T follicular helper cell (primary cell): ENCODE results near the gene NTNG1.
"Not testable (repeated sequence)": the region's sequence is repeated elsewhere in the genome, so short reads cannot be mapped to it uniquely, and the experiment has no call there.

Experiments
- DNase-seq: peaks from one replicate; pipeline ENCODE4 v3.0.0-alpha.2; 2020; ENCODE audit warnings: low read depth
- total RNA-seq, 2 experiments: gene quantifications; one replicate each; lab custom pipeline; 2026; lab: John Stamatoyannopoulos, UW

Gene NTNG1
- total RNA-seq, result 0 reads per million in 2 experiments

GRCh38 chr1:107140703-107141490 is at the start of gene NTNG1:
NTNG1 (plus strand) TSS chr1:107141039.
- no peak for DNase-seq

GRCh38 chr1:107091418-107091817 is 49.4 kb upstream of the NTNG1 start:
- DNase-seq, result no peak

DNA sequence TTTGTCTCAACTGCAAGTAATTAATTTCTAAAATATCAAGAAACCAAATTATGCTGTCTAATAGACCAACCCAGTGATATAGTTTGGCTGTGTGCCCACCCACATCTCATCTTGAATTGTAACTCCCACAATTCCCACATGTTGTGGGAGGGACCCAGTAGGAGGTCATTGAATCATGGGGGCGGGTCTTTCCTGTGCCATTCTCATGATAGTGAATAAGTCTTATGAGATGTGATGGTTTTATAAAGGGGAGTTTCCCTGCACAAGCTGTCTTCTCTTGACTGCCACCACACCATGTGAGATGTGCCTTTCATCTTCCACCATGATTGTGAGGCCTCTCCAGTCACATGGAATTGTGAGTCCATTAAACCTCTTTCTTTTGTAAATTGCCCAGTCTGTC is 47.4 kb upstream of the NTNG1 start:
- not testable (repeated sequence) for DNase-seq

GRCh38 chr1:107095647-107096046 is 45.2 kb upstream of the NTNG1 start:
- DNase-seq, result no peak

DNA sequence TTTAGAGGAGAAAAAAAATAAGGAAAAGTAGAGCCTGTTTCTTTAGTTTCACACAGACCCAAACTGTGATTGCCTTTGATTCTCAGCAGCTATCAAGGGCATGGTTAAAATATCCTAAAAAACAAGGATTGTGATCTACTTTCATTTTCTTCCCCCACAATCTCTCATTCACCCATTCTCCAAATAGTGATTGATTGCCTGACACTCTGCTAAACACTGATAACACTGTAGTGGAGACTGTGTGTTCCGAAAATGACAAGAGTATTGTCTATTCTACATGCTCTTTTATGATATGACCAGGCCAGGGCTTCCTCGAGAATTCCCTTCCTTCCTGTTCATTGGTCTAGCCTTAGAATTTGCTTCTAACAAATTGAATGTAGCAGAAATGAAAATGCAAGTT is 44.1 kb upstream of the NTNG1 start:
- no peak for DNase-seq

- no peak for DNase-seq
Measured at GRCh38 chr1:107098961-107099360, 41.9 kb upstream of the NTNG1 start.

GRCh38 chr1:107100331-107100984 is 40.4 kb upstream of the NTNG1 start:
- DNase-seq, result no peak

DNA sequence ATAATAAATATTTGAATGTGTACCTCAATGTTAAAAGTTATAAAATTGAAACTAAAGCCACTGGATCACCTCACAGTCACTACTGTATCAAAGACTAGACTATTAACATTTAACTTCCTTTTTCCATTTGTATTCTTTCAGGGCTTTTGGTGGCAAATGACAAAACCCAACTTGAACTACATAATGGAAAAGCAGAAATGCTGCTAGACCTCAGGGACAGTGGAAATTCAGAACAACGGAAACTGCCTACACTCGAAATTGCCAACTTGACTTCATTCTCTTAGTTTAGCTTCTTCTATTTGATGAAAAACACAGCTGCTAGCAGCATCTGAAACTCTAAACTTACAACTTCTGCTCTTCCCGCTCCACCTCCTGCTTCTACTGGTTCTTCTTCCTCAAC is 34.9 kb upstream of the NTNG1 start:
- DNase-seq, result no peak

- DNase-seq, result no peak
Measured at GRCh38 chr1:107110326-107110725, 30.5 kb upstream of the NTNG1 start.

- no peak for DNase-seq
Measured at GRCh38 chr1:107116306-107116790, 24.5 kb upstream of the NTNG1 start.

DNA sequence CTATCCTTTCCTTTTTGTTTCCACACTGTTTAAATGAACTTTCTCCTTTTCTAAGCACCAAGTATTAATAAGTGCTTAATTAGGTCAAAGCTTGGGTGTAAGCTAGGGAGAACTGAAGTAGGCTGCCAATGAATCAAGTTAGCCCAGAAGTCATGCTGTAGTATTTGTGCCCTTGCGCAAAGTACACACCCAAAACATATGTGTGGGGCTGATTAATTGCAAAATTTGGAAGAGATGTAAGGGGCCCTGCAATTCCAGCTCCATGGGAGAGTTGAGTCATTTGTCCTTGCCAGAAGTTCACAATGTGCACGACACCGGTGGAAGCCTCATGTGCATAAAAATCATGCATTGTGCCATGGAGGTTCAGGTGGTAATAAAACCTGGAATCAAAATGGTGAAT is 18.6 kb upstream of the NTNG1 start:
- no peak for DNase-seq

GRCh38 chr1:107123741-107124140 is 17.1 kb upstream of the NTNG1 start:
- no peak for DNase-seq

DNA sequence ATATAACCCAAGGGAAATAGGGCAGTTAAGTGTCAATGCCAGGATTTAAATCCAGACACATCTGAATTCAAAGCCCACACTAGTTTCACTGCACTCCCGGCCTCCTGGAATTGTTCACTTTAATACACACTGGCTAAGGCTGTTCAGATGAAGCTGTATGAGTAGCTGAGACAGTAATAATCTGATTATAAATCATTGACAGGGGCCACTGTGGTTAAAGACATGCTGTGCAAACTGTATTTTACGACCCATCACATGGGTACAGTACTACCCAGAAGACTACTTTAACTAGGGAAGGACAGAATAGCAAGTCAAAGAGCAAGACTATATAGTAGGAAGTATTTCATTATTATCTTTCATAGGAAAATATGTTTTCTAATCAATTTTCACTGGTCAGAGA is 16.1 kb upstream of the NTNG1 start:
- no peak for DNase-seq

DNA sequence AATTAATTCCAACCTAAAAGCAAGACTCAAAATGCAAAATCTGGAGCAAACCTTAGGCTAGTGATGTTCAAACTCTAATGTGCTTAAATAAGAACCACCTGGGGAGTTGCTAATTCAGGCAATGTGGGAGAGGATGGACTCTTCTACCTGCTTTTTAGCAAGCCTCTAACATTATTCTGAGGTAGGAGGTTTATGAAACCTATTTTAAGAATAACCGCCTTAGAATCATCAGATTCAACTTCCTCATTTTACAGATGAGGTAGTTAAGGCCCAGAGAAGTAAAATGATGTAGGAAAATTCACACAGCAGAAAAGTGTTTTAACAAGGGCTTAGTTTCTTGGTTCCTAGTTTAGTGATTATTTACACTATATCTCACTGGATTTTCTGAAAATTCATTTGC is 8.6 kb upstream of the NTNG1 start:
- DNase-seq, result no peak

- DNase-seq, result no peak
Measured at GRCh38 chr1:107132780-107133179, 8.1 kb upstream of the NTNG1 start.

GRCh38 chr1:107135463-107135862 is 5.4 kb upstream of the NTNG1 start:
- DNase-seq, result no peak

- DNase-seq, result no peak
Measured at GRCh38 chr1:107138166-107138565, 2.7 kb upstream of the NTNG1 start.

DNA sequence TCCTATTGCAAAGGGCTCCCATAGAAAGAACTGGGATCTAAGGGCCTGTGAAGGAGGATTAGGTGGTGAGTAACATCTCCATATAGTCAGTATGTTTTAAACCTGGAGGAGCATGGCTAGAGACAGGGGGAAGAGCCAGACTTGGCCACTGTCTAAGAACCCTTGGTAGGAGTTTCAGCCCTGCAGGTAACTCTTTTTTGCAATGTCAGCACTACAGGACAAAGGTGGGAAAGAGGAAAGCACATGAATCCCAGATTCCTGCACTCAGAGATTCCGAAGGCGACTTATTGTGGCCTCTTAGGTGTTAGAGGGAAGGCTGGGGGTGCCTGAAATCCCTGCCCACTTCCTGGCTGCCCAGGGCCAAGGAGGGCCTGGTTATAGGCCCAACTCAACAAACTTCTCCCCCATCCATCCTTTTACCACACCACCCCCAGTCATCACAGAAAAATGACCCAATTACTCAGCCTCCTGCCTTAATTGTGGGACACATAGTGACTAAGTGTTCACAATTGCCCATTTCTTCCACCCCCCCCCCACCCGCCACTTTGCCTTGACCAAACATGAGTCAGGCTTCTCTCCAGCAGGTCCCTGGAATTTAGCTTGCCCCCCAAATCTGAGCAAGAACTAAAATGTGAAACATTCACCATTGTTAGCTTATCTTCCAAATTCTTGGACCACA is 1.9 kb upstream of the NTNG1 start:
- DNase-seq, result no peak

DNA sequence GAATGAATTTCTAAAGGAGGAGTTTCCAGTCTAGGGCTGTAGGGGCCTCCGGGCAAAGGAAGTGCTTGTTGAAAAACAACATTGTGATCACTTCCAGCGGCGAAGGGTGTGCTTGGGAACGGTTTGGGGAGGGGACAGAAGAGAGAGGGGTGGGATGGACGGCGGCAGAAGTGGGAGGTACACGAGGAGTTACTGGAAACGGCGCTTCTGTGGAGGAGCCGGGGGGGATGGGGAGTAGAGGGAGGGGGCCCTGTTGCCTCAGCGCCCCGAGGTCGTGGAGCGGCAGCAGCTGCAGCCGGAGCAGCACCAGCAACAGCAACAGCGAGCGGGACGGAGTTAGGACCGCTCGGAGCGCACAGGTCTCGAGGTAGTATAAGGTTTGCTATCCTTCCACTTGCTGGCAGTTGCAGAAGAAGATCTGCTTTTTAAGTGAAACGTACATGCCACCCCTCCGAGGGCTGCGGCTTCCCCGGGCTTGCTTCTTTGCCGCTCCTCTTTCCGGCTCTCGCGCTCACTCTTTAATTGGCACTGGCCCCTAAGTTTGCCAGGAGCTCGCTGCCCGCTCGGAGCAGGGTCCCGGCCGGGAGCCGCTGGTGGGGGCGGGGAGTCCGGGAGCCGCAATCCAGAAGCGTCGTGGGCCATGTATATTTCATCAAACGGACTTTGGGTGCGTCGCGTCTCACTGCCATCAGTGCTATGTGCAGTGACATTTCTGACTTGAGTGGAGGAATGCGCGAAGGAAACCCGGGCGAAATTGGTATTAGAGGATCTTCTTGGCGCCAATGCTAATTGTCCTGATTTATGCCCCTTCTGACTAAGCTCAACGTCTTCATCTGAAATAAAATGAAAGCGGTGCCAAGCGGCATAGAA is 771 bp upstream of the NTNG1 start:
- no peak for DNase-seq

GRCh38 chr1:107141491-107142126 is 770 bp downstream of the NTNG1 start:
- DNase-seq, result no peak

DNA sequence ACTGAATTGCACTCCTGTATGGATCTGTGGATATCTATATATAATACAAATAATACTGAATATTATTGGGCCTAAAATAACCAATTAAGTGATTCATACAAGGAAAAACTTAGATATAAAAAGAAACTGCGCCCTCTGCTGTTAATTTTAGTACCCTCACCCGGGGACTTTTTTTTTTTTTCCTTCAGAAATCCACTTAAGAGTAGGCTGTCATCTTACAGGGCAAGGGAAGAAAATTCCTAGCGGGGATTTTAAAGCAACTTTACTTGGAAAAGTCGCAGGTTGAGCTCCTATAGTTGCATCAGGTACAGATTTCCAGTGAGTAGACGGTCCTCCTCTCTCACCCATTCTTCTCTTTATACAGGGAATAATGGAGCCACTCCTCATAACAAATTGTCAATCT is 1.3 kb downstream of the NTNG1 start:
- DNase-seq, result no peak
